ENCODE data around the gene FKBP1B.
"Not testable (repeated sequence)": the region's sequence is repeated elsewhere in the genome, so short reads cannot be mapped to it uniquely, and the experiment has no call there.

Gene FKBP1B

GRCh38 chr2:24022975-24023575 lies 26.5 kb upstream of the FKBP1B start:
- no peak for FAIRE-seq

DNA sequence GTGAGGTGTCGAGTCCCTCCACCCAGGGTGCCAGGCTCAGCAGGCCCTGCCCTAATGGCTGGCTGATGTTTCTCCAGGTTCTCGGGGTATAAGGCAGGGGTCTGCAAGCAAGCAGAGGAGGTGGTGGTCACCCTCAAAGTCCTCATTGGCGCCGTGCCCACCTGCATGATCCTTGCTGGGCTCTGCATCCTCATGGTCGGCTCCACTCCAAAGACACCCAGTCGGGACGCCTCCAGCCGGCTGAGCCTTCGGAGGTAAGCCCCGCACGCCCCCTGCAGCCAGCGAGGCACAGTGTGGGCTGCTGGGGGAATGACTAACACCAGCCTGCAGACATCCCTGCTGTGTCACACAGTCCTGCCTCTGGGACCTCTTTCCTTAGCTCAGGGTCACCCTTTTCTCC lies 25.5 kb upstream of the FKBP1B start:
- FAIRE-seq, result no peak

GRCh38 chr2:24024996-24025663 lies 24.4 kb upstream of the FKBP1B start:
- FAIRE-seq, result no peak

- FAIRE-seq, result no peak
Measured at GRCh38 chr2:24026233-24026632, 23.3 kb upstream of the FKBP1B start.

DNA sequence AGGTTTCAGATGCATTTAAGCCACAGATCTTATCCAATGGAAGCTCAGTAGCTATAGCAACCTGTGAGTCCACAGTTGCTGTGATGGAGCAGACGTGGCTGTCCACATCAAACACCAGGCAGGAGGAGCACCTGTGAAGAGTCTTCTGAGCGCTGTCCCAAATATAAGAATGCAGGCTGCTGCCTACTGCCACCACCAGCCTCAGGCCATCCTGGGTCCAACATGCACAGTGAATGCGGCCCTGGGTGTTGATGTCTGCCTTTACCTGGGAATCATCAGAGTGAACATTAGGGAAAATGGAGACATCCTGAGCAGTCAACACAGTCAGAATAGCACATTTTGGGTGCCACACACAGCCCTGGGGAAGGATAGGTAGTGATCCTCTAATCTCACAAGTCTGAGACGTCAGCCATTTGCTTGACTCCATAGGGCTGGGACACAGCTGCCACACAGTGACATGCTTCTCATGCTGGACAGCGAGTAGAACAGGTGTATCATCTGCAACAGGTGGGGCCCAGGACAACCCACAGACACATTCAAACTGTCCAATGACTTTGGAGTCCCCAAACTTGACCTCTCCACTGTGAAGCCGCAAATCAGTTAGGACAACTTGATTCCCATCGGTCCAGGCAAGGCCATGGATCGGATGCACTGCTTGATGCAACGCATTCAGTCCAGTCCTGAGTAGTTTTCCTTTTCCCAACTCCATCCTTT lies 10.6 kb upstream of the FKBP1B start:
- no peak for FAIRE-seq

- FAIRE-seq, result no peak
Measured at GRCh38 chr2:24040511-24040910, 9.0 kb upstream of the FKBP1B start.

- not testable (repeated sequence) for FAIRE-seq
Measured at GRCh38 chr2:24043133-24043532, 6.4 kb upstream of the FKBP1B start.

DNA sequence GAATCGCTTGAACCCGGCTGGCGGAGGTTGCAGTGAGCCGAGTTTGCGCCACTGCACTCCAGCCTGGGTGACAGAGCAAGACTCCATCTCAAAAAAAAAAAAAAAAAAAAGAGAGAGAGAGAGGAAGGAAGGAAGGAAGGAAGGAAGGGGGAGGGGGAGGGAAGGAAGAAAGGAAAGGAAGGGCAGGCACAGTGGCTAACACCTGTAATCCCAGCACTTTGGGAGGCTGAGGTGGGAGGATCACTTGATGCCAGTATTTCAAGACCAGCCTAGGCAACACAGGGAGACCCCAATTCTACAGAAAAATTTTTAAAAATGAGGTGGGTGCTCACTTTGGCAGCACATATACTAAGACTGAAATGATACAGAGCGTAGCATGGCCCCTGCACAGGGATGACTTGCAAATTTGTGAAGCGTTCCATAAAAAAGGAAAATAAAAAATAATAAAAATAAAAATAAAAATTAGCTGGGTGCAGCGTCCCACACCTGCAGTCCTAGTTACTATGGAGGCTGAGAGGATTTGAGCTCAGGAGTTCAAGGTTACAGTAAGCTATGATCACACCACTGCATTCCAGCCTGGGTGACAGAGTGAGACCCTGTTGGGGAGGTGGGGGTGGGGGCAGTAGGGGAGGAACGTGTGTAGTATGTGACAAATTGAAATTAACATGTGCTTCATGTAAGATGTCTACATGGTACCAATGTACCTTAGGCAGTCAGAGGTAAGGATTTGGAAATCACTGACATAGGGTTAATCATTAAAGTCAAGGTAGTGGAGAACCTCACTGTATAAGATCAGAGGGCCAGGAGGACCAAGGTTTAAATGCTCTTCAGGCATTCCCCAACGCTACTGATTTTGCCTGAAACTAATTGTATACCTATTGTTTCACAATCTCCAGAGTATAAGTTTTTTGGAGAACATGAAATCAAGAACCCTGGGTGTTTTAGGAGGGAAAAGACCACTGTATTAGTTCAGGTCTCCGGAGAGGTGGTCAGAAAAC lies 3.7 kb upstream of the FKBP1B start:
- FAIRE-seq, result no peak

DNA sequence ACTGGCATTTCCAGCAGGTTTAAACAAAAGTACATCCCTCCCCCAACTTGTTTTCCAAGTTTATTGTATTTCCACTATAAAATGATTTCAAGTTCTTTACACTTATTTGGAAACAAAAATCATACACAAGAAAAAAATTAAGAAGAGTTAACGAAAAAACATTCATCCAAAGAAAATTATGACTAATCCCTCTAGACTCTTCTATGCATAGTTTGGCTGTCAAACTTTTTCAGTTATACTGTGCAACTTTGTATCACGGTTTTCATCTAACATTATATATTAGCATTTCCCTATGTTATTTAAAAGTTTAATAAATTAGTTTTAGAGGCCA lies 3.0 kb upstream of the FKBP1B start:
- FAIRE-seq, result no peak

- peak; percentile 94 for FAIRE-seq
Measured at GRCh38 chr2:24046930-24047702, 2.4 kb upstream of the FKBP1B start, which contains the start of gene WDCP. Gene WDCP, minus strand, starts transcription at chr2:24047391. Its CDS starts 7,897 bp downstream, at chr2:24039494.

- no peak for FAIRE-seq
Measured at GRCh38 chr2:24047703-24048033, 1.9 kb upstream of the FKBP1B start.

DNA sequence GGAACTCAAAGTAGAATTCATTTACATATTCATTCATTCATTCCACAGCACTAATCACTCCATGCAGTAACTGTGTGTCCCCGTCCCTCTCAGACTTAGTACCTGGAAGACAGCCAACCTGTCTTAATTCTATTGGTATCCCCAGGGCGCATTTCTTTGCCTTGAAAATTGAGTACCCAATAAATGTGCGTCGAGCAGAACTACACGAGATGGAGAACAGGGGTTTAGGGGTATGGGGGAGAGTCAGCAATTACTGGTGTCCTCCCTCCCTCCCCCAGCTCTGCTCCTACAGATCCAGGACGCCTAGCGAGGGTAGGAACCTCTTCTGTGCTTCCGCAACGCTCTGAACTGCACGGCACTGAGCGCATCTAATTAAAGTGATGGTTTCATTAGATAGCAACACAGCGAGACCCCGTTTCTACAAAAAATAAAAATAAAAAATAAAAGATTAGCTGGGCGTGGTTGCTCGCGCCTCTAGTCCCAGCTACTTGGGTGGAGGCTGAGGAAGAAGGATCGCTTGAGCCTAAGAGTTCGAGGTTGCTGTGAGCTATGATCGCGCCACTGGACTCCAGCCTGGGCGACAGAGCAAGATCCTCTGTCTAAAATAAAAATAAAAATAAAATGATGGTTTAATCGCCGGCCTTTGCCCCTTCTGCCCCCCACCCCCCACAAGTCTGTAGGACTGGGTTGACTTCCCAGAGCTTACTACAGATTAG lies 614 bp upstream of the FKBP1B start:
- no peak for FAIRE-seq

GRCh38 chr2:24050041-24050979 lies 769 bp downstream of the FKBP1B start:
- no peak for FAIRE-seq

GRCh38 chr2:24051833-24052232 lies 2.3 kb downstream of the FKBP1B start:
- FAIRE-seq, result no peak

- FAIRE-seq, result no peak
Measured at GRCh38 chr2:24052951-24053350, 3.4 kb downstream of the FKBP1B start.

GRCh38 chr2:24054366-24055010 lies 4.9 kb downstream of the FKBP1B start:
- no peak for FAIRE-seq

- no peak for FAIRE-seq
Measured at GRCh38 chr2:24055750-24056149, 6.2 kb downstream of the FKBP1B start.

DNA sequence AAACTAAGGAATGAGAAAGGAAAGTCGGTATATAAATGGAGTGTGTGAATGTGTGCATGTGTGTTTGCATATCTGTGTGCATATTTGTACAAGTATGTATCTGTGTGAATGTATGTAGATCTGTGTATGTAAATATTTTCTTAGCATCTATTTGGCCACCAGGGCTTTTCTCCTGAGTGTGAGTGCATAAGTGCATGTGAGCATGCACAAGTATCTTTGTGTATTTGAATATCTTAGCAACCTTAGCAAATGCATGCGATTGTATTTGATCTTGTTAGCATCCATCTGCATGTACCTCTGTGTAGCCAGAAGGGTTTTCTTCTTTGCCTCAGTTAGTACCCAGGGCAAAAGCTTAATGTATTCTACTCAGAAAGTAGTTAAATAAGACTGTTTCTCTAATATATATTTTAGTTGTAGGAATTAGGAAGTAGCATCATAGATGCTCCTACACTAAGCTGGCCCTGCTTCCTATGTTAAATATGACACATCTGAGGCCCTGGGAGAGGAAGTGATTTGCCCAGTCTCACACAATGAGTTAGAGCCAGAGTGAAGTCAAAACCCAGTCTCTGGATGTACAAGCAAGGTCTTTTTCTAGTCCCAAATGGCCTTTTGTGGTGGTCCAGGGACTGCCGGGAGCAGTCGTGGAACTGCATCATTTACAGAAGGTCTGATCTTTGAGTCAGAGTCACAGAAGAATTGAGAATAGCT lies 9.2 kb downstream of the FKBP1B start:
- FAIRE-seq, result no peak

GRCh38 chr2:24065341-24065740 lies 15.8 kb downstream of the FKBP1B start:
- FAIRE-seq, result no peak

Measured in islet of Langerhans (tissue), 1 donor.